ENCODE measurements around the gene RPL37.

GRCh38 chr5:40834849-40835787 lies at the start of gene RPL37:
- TF ChIP-seq CTCF (IDR thresholded peaks at IDR 0.05; ENCODE audit: insufficient read depth, low read length, poor library complexity, severe bottlenecking): no peak
- no peak for TF ChIP-seq EZH2phosphoT487 (conservative IDR thresholded peaks at IDR 0.05; ENCODE audit: low read length)

Data from SU-DHL-6 (cell line).